Stimulated activated CD4-positive, alpha-beta T cell treated with anti-CD3 and anti-CD28 coated beads, Interleukin-4, amount 100 ng/mL, for 24 hours (primary cell): Measurements from ENCODE around the gene DPH5.
"Not testable (repeated sequence)": the region's sequence is repeated elsewhere in the genome, so short reads cannot be mapped to it uniquely, and the experiment has no call there.

Experiments used
- DNase-seq: peaks from one replicate; pipeline ENCODE4 v3.0.0-alpha.2; 2020

The DPH5 gene

DNA sequence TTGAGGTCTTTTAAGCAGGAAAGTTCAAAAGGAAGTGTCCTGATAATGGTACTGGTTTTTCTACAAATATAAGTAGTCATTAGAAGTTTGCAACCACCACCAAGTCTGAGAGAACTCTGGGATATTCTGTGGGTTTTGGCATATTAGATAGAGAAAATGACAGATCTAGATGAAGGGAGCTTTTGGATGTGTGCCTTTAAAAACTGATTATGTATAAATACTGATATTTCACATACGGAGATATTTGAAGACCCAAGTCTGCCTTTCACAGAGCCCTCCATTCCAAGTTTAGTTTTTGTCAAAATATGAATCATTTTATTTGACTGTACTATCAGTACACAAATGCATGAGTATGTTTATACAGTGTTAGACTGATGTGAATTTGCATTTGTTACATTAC, 48.6 kb downstream of the DPH5 start:
- DNase-seq, result no peak

DNA sequence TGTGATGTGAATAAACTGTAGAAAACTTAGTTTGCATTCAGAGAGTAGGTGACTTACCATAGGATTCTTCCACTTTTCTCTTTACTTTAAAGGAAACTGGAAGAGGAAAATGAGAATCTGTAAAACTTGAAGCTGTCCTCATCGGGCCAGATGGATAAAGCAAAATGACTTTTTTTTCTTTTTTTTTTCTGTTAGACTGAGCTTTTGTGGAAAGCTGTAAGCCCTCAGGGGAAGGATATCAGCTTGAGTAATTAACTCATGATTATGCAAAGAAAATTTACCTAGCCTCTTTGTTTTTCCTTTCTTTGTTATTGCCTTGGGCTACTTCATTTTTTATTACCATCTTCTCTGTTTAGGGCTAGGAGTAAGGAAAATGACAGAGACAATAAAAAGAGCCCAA, 53.4 kb downstream of the DPH5 start:
- DNase-seq, result no peak

DNA sequence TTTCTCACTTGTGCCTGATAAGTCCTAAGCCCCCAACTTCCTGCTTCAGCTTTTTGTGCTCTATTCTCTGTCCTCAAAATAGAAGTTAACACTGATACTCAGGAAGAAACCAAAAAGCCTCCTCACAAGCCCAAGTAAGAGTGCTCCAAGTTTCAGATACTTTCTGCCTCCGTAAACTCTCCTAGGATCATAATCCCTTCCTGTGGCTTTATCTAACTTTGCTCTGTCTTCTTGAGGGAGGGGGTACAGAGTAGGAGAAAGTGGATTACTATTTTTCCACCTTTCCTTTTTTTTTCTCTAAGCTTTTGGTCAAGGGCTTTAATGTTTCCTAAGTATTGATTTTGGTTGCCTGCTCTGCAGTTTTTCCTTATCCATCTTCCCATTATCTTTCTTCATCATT, 54.6 kb downstream of the DPH5 start:
- no peak for DNase-seq

DNA sequence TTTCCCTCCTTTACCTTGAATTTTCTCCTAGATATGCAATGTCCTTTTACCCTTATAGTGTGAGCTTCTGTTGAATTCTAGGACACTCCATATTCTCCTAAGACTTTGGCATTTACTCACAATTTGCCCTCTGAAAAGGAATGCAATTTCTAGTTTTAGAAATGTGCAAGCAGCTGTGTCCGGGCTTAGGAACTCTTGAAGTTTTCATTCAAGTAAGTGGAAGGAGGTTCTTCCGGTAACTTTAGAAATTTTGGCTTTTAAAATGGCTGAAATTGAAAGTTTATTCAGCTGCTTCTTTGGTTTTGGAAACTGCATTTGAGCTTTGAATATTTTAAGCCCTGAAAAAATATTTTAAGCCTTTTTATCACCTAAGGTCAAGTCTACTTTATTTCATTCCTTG, 56.3 kb downstream of the DPH5 start:
- DNase-seq, result no peak

DNA sequence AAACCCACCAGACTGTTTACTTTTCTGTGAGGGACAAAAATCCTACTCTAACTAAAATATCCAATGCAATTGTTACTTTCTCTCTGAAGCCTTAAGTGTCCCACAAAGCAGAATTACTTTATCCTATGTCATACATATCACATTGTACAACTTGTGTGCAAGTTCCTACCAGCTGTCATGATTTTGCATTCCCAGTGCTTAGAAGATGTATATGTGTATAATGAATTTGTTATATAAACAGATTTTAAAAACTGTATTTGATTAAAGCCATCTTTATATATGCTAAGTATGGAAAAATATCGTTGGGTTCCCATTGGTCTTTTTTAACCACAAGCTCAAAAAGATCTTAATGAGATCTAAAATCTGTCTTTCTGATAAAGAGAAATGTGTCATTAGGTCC, 57.0 kb downstream of the DPH5 start:
- DNase-seq, result no peak

DNA sequence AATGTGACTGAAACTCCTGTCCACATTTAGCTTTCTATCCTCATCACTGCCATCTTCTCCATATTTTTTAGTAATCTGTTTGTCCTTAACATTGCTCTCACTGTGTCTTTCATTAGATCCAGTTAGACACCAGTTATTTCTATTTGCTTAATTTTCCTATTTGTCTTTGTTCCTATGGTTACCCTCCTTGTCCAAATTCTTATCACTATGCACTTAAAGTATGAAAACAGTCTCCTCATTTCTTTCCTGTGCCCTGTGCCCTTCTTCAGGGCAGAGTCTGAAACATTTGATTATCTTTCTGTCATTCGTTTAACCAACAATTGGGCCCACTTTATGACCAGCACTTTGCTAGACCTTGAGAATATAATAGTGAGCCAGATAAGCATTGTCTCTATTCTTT, 65.5 kb downstream of the DPH5 start:
- DNase-seq, result no peak

DNA sequence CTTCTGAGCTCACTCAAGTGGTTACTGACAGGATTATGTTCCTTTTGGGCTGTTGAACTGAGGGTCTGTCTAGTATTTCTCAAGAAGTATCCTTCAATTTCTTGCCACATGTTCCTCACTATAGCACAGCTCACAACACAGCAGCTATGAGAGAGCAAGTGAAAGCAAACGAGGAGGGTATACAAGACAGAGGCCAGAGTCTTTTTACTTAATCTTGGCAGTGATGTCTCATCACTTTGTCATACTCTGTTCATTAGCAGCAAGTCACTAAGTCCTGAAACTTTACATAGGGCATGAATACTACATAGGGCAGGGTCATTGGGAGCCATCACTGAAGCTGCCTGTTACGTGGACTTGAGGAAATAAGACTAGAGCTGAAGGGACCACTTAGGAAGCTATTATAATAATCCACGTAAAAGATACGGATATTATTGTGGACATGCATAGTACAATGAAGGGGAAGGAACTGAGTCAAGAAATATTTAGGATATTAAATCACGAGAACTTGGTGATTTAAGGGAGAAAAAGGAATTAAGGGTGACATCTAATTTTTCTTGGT, 66.0 kb downstream of the DPH5 start:
- no peak for DNase-seq

DNA sequence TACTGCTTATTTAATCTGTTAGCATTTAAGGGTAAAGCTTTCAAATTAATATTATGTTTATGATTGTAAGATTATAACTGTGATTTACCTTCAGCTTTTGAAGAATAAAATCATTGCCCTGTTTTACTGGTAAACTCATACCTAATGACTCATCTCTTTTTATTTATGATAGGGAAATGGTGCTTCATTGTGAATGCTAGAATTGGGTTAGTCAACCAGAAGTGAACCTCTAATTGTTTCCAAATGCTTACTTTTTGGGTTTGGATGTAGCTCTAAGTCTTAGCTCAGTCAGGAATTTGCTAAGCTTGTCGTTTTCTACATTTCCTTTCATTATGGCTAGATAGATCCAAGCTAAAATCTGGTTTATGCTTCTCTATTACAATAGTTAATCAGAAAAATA, 70.3 kb downstream of the DPH5 start:
- no peak for DNase-seq

DNA sequence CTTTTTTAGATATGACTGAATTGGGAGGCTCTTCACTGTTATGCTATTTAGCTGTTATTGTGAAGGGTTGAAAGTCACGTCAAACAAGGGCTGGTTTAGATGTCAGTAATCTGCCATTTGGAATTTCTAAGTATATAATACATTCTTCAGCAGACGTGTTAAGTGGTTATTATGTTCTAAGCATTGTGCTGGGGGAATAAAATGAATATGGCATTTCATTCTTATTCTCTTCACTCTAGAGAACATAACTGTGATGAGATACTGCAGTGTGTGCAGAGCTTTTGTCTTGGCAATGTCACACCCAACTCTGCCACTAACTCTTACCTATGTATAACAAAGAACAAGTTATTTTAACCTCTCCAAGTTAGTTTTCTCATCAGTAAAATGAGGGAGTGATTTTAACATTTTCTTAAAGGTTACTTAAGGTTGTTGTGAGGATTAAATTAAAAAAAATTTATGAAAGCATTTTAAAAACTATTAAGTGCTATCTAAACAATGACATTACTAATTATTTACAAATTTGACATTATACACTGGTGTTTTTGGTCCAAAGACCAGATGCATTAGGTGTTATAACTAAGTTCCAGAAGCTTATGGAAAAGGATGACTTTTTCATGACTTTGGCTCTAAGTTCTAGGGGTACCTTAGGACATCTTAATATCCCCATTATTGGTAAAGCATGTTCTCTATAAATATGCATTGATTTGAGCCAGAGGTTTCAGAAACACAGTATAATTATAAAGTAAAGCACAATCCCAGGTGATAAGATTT, 71.4 kb downstream of the DPH5 start:
- no peak for DNase-seq

DNA sequence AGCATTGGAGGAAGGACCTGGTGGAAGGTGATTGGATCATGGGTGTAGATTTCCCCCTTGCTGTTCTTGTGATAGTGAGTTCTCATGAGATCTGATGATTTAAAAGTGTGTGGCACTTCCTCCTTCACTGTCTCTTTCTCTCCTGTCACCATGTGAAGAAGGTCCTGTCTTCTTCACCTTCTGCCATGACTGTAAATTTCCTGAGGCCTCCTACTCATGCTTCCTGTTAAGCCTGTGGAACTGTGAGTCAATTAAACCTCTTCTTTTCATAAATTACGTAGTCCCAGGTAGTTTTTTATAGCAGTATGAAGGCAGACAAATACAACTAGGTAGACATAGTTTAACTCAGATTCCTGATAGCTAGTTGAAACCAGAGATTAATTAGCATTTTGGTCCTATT, 72.6 kb downstream of the DPH5 start:
- peak; percentile 32 for DNase-seq

DNA sequence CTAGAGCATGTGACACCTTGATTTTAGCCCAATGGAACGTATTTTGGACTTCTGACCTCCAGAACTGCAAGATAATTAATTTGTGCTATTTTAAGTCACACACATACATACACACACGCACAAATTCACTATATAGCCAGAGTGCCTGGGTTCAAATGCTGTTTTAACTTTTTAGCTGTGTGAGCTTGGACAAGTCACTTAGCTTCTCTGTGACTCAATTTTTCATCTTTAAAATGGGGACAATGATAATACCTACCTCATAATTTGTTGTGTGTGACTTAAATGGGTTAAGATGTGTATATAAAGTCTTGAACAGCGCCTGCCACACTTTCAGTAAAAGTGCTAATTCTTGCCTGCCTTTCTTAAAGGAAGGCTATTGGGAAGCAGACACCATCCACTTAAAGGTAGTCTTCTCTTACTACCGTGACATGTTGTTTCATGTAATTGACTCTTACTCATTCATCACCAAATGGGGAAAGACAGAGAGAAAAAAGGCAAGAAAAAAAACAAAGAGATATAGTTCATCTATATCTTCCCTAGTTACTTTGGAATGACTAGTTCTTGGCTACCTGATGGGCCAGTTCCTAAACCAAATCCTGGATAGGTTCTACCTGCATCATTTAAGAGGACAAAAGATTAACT, 73.4 kb downstream of the DPH5 start:
- DNase-seq, result no peak

DNA sequence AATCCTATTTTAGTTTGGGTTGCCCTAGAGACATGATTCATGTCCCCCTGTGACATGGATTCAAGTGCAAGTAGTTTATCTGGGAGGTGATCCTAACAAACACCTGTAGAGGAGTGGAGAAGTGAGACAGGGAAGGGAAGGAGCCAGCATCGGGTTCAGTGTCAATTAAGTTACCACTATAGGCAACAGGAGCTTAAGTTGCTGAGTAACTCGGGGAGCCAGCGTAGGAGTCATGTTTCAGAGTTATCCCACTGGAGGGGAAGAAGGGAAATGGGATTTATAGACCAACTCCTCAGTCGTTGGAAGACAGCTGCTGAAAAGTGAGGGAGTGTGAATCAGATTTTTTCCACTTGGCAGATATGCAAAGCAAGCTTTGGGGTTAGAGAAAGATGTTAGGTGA, 74.8 kb downstream of the DPH5 start:
- DNase-seq, result no peak

DNA sequence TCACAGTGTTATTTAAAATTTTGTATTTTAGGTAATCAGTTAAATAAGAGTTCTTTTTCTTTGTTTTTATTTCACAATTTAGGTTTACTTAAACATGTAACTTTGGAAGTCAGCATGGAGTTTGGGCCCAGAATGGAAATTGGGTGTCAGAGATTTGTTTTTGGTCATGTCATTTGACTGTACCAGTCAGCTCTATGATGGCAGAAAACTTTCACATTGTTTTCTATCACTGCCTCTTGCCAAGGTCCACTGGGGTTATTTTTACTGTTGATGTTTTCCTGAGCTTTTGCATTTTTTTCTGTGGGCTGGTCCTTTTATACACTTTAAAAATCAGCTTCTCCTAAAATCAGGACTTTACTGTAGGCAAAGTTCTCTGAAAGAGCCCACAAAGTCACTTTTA, 75.2 kb downstream of the DPH5 start:
- no peak for DNase-seq

DNA sequence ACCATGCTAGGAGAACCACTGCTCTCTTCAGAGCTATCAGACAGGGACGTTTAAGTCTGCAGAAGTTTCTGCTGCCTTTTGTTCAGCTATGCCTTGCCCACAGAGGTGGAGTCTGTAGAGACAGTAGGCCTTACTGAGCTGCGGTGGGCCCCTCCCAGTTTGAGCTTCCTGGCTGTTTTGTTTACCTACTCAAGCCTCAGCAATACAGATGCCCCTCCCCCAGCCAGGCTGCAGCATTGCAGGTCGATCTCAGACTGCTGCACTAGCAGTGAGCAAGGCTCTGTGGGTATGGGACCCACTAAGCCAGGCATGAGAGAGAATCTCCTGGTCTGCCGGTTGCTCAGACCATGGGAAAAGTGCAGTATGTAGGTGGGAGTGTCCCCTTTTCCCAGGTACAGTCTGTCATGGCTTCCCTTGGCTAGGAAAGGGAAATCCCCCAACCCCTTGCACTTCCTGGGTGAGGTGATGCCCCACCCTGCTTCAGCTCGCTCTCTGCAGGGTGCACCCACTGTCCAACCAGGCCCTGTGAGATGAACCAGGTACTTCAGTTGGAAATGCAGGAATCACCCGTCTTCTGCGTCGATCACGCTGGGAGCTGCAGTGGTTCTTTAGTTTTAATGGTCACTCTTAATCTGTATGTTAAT, 75.9 kb downstream of the DPH5 start:
- DNase-seq, result not testable (repeated sequence)

DNA sequence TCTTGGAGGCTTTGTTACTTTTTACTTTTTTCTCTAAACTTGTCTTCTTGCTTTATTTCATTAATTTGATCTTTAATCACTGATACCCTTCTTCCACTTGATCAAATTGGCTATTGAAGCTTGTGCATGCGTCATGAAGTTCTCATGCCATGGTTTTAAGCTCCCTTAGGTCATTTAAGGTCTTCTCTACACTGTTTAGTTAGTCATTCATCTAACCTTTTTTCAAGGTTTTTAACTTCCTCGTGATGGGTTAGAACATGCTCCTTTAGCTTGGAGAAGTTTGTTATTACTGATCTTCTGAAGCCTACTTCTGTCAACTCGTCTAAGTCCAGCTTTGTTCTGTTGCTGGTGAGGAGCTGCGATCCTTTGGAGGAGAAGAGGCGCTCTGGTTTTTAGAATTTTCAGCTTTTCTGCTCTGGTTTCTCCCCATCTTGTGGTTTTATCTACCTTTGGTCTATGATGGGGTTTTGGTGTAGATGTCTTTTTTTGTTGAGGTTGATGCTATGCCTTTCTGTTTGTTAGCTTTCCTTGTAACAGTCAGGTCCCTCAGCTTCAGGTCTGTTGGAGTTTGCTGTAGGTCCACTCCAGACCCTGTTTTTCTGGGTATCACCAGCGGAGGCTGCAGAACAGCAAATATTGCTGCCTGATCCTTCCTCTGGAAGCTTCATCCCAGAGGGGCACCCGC, 76.7 kb downstream of the DPH5 start:
- not testable (repeated sequence) for DNase-seq

DNA sequence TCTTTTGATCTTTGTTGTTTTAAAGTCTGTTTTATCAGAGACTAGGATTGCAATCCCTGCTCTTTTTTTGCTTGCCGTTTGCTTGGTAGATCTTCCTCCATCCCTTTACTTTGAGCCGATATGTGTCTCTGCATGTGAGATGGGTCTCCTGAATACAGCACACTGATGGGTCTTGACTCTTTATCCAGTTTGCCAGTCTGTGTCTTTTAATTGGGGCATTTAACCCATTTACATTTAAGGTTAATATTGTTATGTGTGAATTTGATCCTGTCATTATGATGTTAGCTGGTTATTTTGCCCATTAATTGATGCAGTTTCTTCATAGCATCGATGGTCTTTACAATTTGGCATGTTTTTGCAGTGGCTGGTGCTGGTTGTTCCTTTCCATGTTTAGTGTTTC, 77.8 kb downstream of the DPH5 start:
- DNase-seq, result not testable (repeated sequence)

DNA sequence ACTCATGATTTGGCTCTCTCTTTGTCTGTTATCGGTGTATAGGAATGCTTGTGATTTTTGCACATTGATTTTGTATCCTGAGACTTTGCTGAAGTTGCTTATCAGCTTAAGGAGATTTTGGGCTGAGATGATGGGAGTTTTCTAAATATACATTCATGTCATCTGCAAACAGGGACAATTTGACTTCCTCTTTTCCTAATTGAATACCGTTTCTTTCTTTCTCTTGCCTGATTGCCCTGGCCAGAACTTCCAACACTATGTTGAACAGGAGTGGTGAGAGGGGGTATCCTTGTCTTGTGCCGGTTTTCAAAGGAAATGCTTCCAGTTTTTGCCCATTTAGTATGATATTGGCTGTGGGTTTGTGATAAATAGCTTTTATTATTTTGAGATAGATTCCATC, 79.5 kb downstream of the DPH5 start:
- DNase-seq, result not testable (repeated sequence)

DNA sequence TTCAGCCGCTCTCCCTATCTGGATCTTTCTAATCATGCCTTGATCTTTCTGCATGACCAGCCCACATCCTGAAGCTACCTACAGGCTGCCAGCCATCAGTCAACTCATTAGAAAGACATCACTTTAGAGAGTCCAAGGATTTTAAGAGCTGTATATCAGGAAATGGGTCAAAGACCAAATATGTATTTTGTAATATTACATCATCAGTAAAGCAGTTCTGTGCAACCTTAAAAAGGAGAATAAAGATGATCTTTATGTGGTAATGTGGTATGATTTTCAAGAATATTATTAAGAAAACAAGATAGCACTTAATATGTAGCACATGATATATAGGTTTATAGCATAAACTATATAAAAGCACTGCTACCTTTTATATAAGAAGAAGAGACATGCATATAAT, 82.1 kb downstream of the DPH5 start:
- no peak for DNase-seq

DNA sequence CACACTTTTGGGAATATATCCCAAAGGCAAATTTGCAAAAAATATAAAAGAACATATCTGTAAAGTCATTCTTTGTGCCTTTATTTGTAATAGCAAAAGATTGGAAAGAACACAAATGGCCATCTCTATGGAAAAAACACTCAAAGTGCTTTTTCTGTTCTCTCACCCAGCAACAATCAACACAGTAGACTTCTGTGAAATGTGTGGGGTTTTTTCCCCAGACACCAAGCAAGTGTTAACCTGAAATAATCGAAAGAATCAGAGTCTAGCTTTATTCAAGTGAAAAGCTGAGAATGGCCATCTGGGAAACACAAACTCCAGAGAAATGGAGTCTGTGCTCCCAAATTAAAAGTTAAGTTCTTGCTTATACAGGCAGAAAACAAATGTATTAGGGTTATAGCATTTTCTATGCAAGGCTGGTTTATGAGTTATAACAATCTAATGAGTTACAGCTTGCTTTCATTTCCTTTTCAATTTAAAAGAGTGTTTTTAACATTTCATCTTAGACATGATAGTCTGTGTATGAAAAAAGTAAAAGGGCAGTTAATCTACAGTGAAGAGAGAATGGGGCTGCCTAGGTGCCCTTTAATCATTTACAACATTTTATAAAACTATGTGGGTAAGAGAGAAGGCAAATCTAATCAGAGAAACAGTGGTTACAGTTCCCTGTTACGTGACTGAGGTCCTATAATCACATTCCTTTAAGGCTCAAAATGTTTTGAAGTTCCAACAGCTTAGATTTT, 83.1 kb downstream of the DPH5 start:
- no peak for DNase-seq

DNA sequence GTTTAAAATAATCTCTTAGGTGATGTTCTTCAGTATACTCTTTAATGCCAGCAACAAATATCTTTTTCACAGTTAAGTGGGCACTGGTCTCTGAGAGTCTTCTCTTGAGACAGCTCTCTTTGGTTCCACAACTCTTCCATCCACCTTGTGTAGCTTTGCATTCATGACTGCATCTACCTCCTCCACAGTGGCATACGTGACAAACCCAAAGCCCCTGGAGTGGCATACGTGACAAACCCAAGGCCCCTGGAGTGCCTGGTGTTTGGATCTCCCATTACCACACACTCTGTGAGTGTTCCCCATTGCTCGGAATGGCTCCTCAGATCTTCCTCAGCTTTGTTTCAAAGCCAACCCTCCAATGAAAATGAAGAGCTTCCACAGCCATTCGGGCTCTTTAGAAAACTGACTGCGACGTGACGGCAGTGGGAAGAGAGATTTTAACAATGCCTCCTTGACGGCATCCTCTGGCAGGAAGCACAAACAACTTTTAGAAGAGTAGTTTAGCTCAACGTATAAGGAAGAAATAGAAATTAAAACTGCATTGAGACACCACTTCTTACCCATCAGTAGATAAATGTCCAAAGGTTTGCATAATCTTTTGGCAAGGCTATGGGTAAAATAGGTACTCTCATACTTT, 83.9 kb downstream of the DPH5 start:
- DNase-seq, result no peak

DNA sequence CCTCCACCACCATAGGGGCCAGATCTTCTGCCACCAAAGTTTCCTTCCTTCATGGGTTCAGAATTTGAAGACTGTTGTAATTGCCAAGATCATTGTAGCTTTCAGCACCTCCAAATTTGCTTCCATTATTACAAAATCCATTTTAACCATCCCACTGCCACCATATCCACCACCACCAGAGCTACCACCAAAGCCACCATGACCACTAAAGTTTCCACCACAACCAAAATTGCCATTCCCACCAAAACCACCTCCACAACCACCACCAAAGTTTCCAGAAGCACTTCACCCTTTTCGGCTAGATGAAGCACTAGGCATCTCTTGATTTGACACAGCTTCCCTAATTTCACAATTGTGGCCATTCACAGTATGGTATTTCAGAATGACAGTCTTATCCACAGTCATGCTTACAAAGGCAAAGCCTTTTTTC, 84.5 kb downstream of the DPH5 start:
- no peak for DNase-seq
